ENCODE results near the gene ATP13A3.
"Not testable (repeated sequence)": the region's sequence is repeated elsewhere in the genome, so short reads cannot be mapped to it uniquely, and the experiment has no call there.

The ATP13A3 gene

DNA sequence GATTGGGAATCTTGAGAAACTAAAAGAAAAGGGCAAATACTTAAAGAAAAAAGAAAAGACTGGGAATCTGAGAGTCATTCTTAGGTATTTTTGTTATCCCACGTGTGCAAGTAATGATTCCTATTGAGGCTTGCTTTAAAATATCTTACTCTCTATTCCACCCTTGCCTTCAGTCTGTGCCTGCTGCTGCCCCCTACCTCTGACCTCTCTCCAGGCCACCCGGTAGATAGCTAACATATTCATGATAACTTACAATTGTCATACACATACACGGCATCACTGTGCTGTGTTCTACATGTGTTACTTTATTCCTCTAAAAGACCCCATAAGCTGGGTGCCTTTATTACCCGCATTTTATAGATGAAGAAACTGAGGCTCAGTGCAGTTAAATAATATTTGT, 27.8 kb upstream of the ATP13A3 start:
- H3K9me3 ChIP-seq (ENCODE audit: control insufficient read depth, insufficient read depth, low read length) = no peaks in the 10 kb centered on the region
- H3K36me3 ChIP-seq (ENCODE audit: control insufficient read depth, insufficient read depth, low read length) = no peaks in the 10 kb centered on the region
- no peak overlapping the region for H3K9ac ChIP-seq (ENCODE audit: low read depth, low read length)
- H3K4me3 ChIP-seq (ENCODE audit: low read depth, low read length) = no peak overlapping the region
- no peaks in the 10 kb centered on the region for H3K4me1 ChIP-seq (ENCODE audit: control insufficient read depth, insufficient read depth, low read length)
- no peaks in the 10 kb centered on the region for H3K27me3 ChIP-seq (ENCODE audit: control insufficient read depth, insufficient read depth, low read length)

DNA sequence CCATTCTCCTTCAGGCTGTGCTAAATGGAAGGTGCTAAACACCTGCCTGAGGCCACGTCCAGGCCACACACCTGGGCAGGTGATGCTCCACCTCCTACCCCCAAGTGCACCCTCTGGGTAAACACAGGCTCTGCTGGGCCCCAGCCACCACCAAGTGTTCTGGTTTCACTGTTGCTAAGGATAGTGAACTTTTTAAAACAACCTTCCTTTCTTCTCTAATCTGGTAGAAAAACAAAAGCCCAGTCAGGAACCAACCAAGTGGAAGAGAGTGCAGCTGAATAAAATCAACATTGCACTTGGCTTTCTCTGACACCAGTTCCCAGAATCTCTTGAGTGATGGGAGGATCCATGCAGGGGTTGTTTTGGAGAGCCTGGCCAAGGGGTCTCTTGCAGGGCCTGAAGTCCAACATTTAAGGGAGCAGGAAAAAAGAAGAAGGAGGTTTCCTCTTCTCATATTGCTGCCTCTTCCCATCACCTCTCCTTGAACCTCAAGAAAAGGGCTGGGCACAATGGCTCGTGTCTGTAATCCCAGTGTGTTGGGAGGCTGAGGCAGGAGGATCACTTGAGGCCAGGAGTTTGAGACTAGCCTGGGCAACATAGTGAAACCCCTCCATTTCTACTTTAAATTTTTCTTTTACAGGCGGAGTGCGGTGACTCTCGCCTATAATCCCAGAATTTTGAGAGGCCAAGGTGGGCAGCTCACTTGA, 26.2 kb upstream of the ATP13A3 start:
- Histone ChIP-seq H3K9ac (ENCODE audit: low read depth, low read length) (no peak overlapping the region), H3K4me3 (ENCODE audit: low read depth, low read length) (no peak overlapping the region), H3K4me1 (ENCODE audit: control insufficient read depth, insufficient read depth, low read length) (no peaks in the 10 kb centered on the region), H3K27me3 (ENCODE audit: control insufficient read depth, insufficient read depth, low read length) (no peaks in the 10 kb centered on the region), H3K36me3 (ENCODE audit: control insufficient read depth, insufficient read depth, low read length) (no peaks in the 10 kb centered on the region), H3K9me3 (ENCODE audit: control insufficient read depth, insufficient read depth, low read length) (no peaks in the 10 kb centered on the region)

DNA sequence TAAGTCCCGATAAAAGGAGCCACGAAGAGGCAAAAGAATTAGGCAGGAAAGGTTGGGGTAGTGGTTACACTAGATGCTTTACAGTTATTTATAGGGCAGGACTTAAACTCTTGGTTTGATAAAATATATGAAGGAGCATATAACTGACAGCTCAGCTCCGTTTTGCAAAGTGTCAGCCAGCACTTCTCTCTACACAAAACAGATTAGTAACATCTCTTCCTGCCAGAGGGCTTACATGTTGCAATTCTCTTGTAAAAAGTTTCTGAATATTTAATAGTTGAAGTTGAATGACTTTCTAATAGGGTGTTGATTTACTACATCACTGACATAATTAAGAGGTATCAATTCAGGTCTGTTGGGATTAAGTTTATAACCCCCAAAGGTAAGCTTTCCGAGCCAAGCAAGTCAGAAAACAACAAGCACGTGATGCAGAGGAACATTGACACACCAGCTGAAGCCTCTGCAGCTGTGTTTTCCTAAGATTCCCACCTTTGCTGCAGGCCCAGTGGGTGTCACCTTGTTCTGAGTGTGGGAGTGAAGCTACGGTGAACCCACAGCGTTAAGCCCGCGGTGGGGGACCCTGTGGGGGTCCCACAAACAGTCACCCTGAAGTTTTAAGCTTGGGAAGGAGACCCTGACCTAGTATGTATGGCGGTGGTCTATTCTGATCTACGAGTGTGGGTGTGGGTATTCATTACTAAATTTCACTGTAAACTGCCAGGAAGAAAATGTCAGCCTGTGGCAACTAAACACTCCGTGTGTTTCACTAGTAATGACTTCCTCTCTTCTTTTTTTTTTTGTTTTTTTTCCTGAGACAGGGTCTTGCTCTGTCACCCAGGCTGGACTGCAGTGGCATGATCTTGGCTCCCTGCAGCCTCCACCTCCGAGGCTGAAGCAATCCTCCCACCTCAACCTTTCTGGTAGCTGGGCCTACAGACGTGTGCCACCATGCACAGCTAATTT, 22.0 kb upstream of the ATP13A3 start:
- H3K4me3 ChIP-seq (ENCODE audit: low read depth, low read length) = no peak overlapping the region
- no peak overlapping the region for H3K9ac ChIP-seq (ENCODE audit: low read depth, low read length)

DNA sequence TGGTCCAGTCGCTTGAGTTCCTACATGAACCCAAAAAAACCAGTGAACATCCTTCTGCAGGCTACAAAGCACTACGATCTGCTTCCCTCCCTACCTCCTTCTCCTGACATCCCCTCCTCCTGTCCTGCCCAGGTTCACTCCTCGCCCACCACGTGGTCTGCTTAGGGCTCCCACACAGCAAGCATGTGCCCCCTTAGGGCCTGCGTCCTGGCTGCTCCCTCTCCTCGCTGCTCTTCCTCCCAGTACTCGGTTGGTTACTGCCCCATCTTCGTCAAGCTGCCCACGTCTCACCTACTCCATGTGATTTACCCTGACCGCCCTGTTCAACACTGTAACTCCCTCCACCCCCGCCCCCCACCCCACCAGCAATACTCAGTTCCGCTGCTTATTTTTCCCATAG, 20.8 kb upstream of the ATP13A3 start:
- H3K27me3 ChIP-seq (ENCODE audit: control insufficient read depth, insufficient read depth, low read length) = no peaks in the 10 kb centered on the region
- H3K9ac ChIP-seq (ENCODE audit: low read depth, low read length) = no peak overlapping the region
- H3K9me3 ChIP-seq (ENCODE audit: control insufficient read depth, insufficient read depth, low read length) = no peaks in the 10 kb centered on the region
- H3K4me1 ChIP-seq (ENCODE audit: control insufficient read depth, insufficient read depth, low read length) = no peaks in the 10 kb centered on the region
- H3K4me3 ChIP-seq (ENCODE audit: low read depth, low read length) = no peak overlapping the region
- H3K36me3 ChIP-seq (ENCODE audit: control insufficient read depth, insufficient read depth, low read length) = no peaks in the 10 kb centered on the region

More for the DNA sequence above, 22.0 kb upstream of the ATP13A3 start:
- Histone ChIP-seq H3K36me3 (ENCODE audit: control insufficient read depth, insufficient read depth, low read length) (no peaks in the 10 kb centered on the region), H3K27me3 (ENCODE audit: control insufficient read depth, insufficient read depth, low read length) (no peaks in the 10 kb centered on the region), H3K4me1 (ENCODE audit: control insufficient read depth, insufficient read depth, low read length) (no peaks in the 10 kb centered on the region), H3K9me3 (ENCODE audit: control insufficient read depth, insufficient read depth, low read length) (no peaks in the 10 kb centered on the region)

DNA sequence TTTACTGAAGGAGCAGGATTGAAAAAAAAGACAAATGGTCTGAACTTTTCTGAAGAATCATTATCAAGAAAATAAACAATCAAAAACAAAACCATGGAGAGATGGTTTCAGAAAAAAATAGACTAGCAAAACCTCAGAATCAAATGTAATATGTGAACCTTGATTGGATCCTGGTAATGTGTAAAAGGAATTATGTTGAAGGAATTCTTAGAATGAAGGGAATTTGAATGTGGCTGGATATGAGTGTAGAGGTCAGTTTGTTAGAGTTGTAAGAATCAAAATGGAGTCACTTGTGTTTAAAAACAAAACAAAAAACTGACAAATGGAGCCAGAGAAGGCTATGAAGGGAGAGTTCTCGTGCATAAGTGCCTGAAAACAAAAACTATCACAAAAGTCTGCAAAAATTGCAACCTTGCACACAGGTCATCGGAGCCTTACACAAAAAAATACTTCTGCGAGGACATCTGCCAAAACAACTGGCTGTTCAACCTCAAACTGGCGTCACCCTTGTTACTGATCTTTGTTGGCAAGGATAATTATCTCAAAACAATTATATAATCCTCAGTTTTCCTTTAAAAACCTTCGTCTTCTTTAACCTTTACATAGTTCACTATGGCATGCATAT, 19.1 kb upstream of the ATP13A3 start:
- Histone ChIP-seq H3K9ac (ENCODE audit: low read depth, low read length) (no peak overlapping the region), H3K4me3 (ENCODE audit: low read depth, low read length) (no peak overlapping the region), H3K9me3 (ENCODE audit: control insufficient read depth, insufficient read depth, low read length) (no peaks in the 10 kb centered on the region), H3K36me3 (ENCODE audit: control insufficient read depth, insufficient read depth, low read length) (no peaks in the 10 kb centered on the region), H3K4me1 (ENCODE audit: control insufficient read depth, insufficient read depth, low read length) (no peaks in the 10 kb centered on the region), H3K27me3 (ENCODE audit: control insufficient read depth, insufficient read depth, low read length) (no peaks in the 10 kb centered on the region)

DNA sequence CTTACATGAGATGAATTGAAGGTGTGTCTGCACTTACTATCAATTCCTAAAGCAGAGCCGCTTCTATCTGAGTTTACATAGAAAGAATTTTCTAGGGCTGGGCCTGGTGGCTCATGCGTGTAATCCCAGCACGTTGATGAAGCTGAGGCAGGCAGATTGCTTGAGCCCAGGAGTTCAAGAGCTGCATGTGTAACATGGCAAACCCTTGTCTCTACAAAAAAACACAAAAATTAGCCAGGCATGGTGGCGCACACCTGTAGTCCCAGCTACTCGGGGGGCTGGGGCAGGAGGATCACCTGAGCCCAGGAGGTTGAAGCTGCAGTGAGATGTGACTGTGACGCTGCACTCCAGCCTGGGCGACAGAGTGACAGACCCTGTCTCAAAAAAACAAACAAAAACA, 18.1 kb upstream of the ATP13A3 start:
- no peaks in the 10 kb centered on the region for H3K9me3 ChIP-seq (ENCODE audit: control insufficient read depth, insufficient read depth, low read length)
- no peak overlapping the region for H3K4me3 ChIP-seq (ENCODE audit: low read depth, low read length)
- H3K4me1 ChIP-seq (ENCODE audit: control insufficient read depth, insufficient read depth, low read length) = no peaks in the 10 kb centered on the region
- H3K27me3 ChIP-seq (ENCODE audit: control insufficient read depth, insufficient read depth, low read length) = no peaks in the 10 kb centered on the region
- H3K9ac ChIP-seq (ENCODE audit: low read depth, low read length) = no peak overlapping the region
- no peaks in the 10 kb centered on the region for H3K36me3 ChIP-seq (ENCODE audit: control insufficient read depth, insufficient read depth, low read length)

DNA sequence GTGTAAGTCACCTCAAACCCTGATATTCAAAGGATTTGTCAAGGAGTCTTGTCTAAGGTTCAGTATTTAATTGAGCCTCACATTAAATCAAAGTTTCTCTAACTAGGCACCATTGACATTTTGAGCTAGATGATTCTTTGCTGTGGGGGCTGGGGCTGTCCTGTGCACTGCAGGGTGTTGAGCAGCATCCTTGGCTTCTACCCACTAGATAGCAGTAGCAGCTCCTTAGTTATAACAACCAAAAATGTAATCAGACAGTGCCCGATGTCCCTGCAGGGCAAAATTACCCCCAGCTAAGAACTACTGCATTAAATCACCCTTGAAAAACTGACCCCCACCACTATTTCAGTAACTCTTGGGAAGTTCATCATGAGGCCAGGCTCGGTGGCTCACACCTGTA, 17.3 kb upstream of the ATP13A3 start:
- Histone ChIP-seq H3K27me3 (ENCODE audit: control insufficient read depth, insufficient read depth, low read length) (no peaks in the 10 kb centered on the region), H3K9me3 (ENCODE audit: control insufficient read depth, insufficient read depth, low read length) (no peaks in the 10 kb centered on the region), H3K9ac (ENCODE audit: low read depth, low read length) (no peak overlapping the region), H3K36me3 (ENCODE audit: control insufficient read depth, insufficient read depth, low read length) (no peaks in the 10 kb centered on the region), H3K4me3 (ENCODE audit: low read depth, low read length) (no peak overlapping the region), H3K4me1 (ENCODE audit: control insufficient read depth, insufficient read depth, low read length) (no peaks in the 10 kb centered on the region)

DNA sequence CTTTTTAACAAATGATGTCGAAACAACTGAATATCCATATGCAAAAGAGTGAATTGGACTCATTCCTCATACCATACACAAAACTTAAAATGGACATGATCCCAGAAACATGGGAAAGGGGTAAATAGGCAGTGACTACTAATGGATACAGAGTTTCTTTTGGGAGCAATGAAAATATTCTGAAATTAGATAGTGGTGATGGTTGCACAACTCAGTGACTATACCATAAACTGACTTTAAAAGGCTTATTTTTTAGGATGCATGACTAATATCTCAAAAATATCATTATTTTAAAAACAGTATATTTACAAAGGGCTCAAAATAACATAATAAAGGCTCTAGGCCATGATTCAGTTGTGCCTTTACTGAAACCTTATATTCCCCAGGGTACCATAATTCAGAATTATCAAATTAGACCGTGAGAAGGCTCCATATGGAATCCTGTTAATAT, 16.3 kb upstream of the ATP13A3 start:
- Histone ChIP-seq H3K4me3 (ENCODE audit: low read depth, low read length) (no peak overlapping the region), H3K36me3 (ENCODE audit: control insufficient read depth, insufficient read depth, low read length) (no peaks in the 10 kb centered on the region), H3K9ac (ENCODE audit: low read depth, low read length) (no peak overlapping the region), H3K4me1 (ENCODE audit: control insufficient read depth, insufficient read depth, low read length) (no peaks in the 10 kb centered on the region), H3K9me3 (ENCODE audit: control insufficient read depth, insufficient read depth, low read length) (no peaks in the 10 kb centered on the region), H3K27me3 (ENCODE audit: control insufficient read depth, insufficient read depth, low read length) (no peaks in the 10 kb centered on the region)

DNA sequence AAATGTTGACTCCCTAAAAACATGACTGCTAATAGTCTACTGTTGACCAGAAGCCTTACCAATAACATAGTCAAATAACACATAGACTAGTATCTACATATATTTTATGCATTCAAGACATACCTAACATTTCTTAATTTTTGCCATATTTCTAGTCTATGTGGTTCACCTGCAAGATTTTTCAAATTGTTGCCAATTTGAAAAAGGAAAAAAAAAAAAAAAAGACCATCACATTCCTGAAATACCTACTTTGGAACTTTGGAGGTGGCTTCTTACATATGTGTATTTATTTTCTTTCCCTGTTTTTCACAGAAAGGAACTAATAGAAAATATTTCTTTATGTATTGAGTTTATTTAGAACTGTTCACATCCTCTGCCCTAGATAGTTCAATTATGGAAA, 13.4 kb upstream of the ATP13A3 start:
- Histone ChIP-seq H3K4me1 (ENCODE audit: control insufficient read depth, insufficient read depth, low read length) (no peaks in the 10 kb centered on the region), H3K27me3 (ENCODE audit: control insufficient read depth, insufficient read depth, low read length) (no peaks in the 10 kb centered on the region), H3K4me3 (ENCODE audit: low read depth, low read length) (no peak overlapping the region), H3K36me3 (ENCODE audit: control insufficient read depth, insufficient read depth, low read length) (no peaks in the 10 kb centered on the region), H3K9me3 (ENCODE audit: control insufficient read depth, insufficient read depth, low read length) (no peaks in the 10 kb centered on the region), H3K9ac (ENCODE audit: low read depth, low read length) (no peak overlapping the region)

DNA sequence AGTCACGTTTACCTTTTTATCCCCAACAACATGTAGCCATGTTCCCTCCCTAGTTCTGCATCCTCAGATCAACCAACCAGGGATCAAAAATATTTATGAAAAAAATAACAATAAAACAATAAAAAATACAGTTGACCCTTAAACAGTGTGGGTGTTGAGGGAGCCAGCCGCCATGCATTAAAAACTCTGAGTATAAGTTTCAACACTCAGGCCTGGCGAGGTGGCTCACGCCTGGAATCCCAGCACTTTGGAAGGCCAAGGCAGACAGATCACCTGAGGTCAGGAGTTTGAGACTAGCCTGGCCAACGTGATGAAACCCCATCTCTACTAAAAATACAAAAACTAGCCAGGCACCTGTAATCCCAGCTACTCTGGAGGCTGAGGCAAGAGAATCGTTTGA, 12.7 kb upstream of the ATP13A3 start:
- H3K36me3 ChIP-seq (ENCODE audit: control insufficient read depth, insufficient read depth, low read length); H3K9me3 ChIP-seq (ENCODE audit: control insufficient read depth, insufficient read depth, low read length); H3K4me3 ChIP-seq (ENCODE audit: low read depth, low read length); H3K27me3 ChIP-seq (ENCODE audit: control insufficient read depth, insufficient read depth, low read length); H3K9ac ChIP-seq (ENCODE audit: low read depth, low read length); H3K4me1 ChIP-seq (ENCODE audit: control insufficient read depth, insufficient read depth, low read length): not testable (repeated sequence)

DNA sequence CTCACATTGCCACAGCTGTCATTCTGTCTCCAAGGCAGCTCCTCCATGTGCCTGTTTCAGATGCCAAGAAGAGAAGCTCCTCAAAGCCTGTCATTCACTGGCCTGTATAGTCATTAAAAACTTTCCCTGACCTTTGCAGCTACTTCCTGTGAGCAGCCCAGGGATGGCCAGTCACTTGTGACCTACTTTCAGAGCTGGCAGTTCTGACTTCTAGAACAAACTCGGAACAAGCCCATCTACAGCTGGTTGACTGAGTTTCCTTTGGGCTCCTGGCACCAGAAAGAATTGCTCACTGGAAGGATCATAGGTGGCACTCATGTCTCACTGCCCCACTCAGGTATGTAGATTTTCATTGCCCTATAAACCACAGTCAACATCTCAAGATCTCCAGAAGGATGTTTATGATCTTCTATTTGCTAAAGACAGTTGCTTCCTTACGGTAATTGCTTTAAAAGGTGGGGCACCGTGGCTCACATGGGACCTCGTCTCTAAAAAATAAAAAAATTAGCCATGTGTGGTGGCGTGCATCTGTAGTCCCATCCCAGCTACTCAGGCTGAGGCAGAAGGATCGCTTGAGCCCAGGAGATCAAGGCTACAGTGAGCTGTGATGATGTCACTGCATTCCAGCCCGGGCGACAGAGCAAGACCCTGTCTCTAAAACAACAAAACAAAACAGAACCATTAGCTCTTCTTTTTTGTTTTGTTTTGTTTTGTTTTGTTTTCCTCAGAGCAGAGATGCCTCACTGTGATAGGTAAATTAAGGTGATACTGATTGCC, 11.2 kb upstream of the ATP13A3 start:
- no peaks in the 10 kb centered on the region for H3K9me3 ChIP-seq (ENCODE audit: control insufficient read depth, insufficient read depth, low read length)
- no peaks in the 10 kb centered on the region for H3K36me3 ChIP-seq (ENCODE audit: control insufficient read depth, insufficient read depth, low read length)
- H3K4me3 ChIP-seq (ENCODE audit: low read depth, low read length) = no peak overlapping the region
- no peaks in the 10 kb centered on the region for H3K4me1 ChIP-seq (ENCODE audit: control insufficient read depth, insufficient read depth, low read length)
- H3K27me3 ChIP-seq (ENCODE audit: control insufficient read depth, insufficient read depth, low read length) = no peaks in the 10 kb centered on the region
- H3K9ac ChIP-seq (ENCODE audit: low read depth, low read length) = no peak overlapping the region

All from iPS-15b (cell line).